Activated naive CD4-positive, alpha-beta T cell treated with anti-CD3 and anti-CD28 coated beads for 36 hours (primary cell): ENCODE data around the gene UBE2J1. TPM values are rescaled to one million over a fixed set of nuclear protein-coding genes. Genes with fewer than 3 reads are reported as not detected.
"Not testable (repeated sequence)": the region's sequence is repeated elsewhere in the genome, so short reads cannot be mapped to it uniquely, and the experiment has no call there.

Experiments
- CTCF ChIA-PET: fragments of 350-600 bp; sonication (Branson Sonifier 250); formaldehyde crosslinking; loops from one replicate; lab custom pipeline; 2021; ENCODE audit warnings: antibody characterized with exemption; lab: Charles Lee
- DNase-seq: peaks from one replicate; pipeline ENCODE4 v3.0.0-alpha.2; 2020
- H3K27ac Mint-ChIP-seq: one replicate; pipeline ENCODE4 v1.8.0; 2021; ENCODE audit warnings: mild to moderate bottlenecking, mixed read lengths
- H3K27me3 Mint-ChIP-seq: one replicate; pipeline ENCODE4 v1.8.0; 2021; ENCODE audit warnings: low read depth, mixed read lengths
- H3K36me3 Mint-ChIP-seq: one replicate; pipeline ENCODE4 v1.8.0; 2021; ENCODE audit warnings: low read depth, mixed read lengths
- H3K4me1 Mint-ChIP-seq: one replicate; pipeline ENCODE4 v1.8.0; 2021; ENCODE audit warnings: low read depth, mixed read lengths
- H3K4me3 Mint-ChIP-seq: one replicate; pipeline ENCODE4 v1.8.0; 2021; ENCODE audit warnings: mild to moderate bottlenecking, moderate library complexity, mixed read lengths
- H3K9me3 Mint-ChIP-seq: one replicate; pipeline ENCODE4 v1.8.0; 2021; ENCODE audit warnings: mixed read lengths
- intact Hi-C: fragments of 100-400 bp; cut with micrococcal nuclease; formaldehyde crosslinking; loops from one replicate; pipeline ENCODE4 v1.15.1; 2023
- total RNA-seq, 2 experiments: library from RNA; stranded (reverse); gene quantifications; one replicate each; pipeline ENCODE4 v1.2.3, GENCODE V29; 2021

UBE2J1 gene
- total RNA-seq, 2 experiments from 2014 or later: 10.8 to 10.9 TPM

GRCh38 chr6:89298680-89299465, 53.6 kb downstream of the UBE2J1 start:
- Mint-ChIP-seq H3K9me3 (peaks cover 2% of the 10 kb centered on the region), H3K27ac (peak overlapping the region; percentile 46), H3K36me3 (no peaks in the 10 kb centered on the region), H3K27me3 (no peaks in the 10 kb centered on the region), H3K4me1 (peaks cover 18% of the 10 kb centered on the region), H3K4me3 (no peak overlapping the region)
- CTCF ChIA-PET: interaction anchor here (1.1 to 1.2 kb wide), 2 partner anchors 13 to 51 kb away, joined by 3 to 4 read pairs; no protein-coding TSS in a partner anchor
- DNase-seq: peak; percentile 50
- intact Hi-C loops: loop anchor here (1.0 to 5.0 kb wide), 4 partner anchors 53 to 218 kb away; partner anchors contain the start of genes PNRC1, RRAGD and UBE2J1

GRCh38 chr6:89297695-89298351, 54.7 kb downstream of the UBE2J1 start:
- intact Hi-C loops: loop anchor here (1.0 to 5.0 kb wide), 4 partner anchors 54 to 217 kb away; partner anchors contain the start of genes PNRC1, RRAGD and UBE2J1
- CTCF ChIA-PET: interaction anchor here (0.9 to 1.2 kb wide), 3 partner anchors 12 to 315 kb away, joined by 3 to 4 read pairs (median 3); no protein-coding TSS in a partner anchor
- Mint-ChIP-seq H3K4me1 (peaks cover 18% of the 10 kb centered on the region), H3K4me3 (peak overlapping the region; percentile 7), H3K27ac (peak overlapping the region; percentile 46), H3K27me3 (no peaks in the 10 kb centered on the region), H3K9me3 (peaks cover 2% of the 10 kb centered on the region), H3K36me3 (no peaks in the 10 kb centered on the region)
- DNase-seq: peak; percentile 83

GRCh38 chr6:89295981-89296380, 56.5 kb downstream of the UBE2J1 start:
- CTCF ChIA-PET: no interaction called here
- Mint-ChIP-seq H3K27me3 (no peaks in the 10 kb centered on the region), H3K4me3 (no peak overlapping the region), H3K9me3 (peaks cover 2% of the 10 kb centered on the region), H3K4me1 (peaks cover 18% of the 10 kb centered on the region), H3K27ac (no peak overlapping the region), H3K36me3 (no peaks in the 10 kb centered on the region)
- intact Hi-C loops: loop anchor here (5.0 kb wide), 1 partner anchor 116 kb away; the partner anchor contains the start of gene RRAGD
- no peak for DNase-seq

GRCh38 chr6:89295116-89295515, 57.4 kb downstream of the UBE2J1 start:
- H3K4me1 Mint-ChIP-seq: peaks cover 18% of the 10 kb centered on the region
- CTCF ChIA-PET, H3K27me3 Mint-ChIP-seq, H3K36me3 Mint-ChIP-seq, DNase-seq, H3K27ac Mint-ChIP-seq, H3K9me3 Mint-ChIP-seq, H3K4me3 Mint-ChIP-seq: not testable (repeated sequence)
- intact Hi-C loops: loop anchor here (5.0 kb wide), 1 partner anchor 117 kb away; the partner anchor contains the start of gene RRAGD

GRCh38 chr6:89291256-89291819, 61.2 kb downstream of the UBE2J1 start:
- intact Hi-C loops: no loop called here
- H3K27ac Mint-ChIP-seq: no peak overlapping the region
- H3K27me3 Mint-ChIP-seq: no peaks in the 10 kb centered on the region
- DNase-seq: no peak
- CTCF ChIA-PET: no interaction called here
- no peak overlapping the region for H3K4me3 Mint-ChIP-seq
- H3K36me3 Mint-ChIP-seq: no peaks in the 10 kb centered on the region
- H3K9me3 Mint-ChIP-seq: peaks cover 2% of the 10 kb centered on the region
- H3K4me1 Mint-ChIP-seq: no peaks in the 10 kb centered on the region

GRCh38 chr6:89290401-89291155, 61.9 kb downstream of the UBE2J1 start:
- H3K4me3 Mint-ChIP-seq: no peak overlapping the region
- intact Hi-C loops: no loop called here
- CTCF ChIA-PET: no interaction called here

GRCh38 chr6:89289710-89290109, 62.8 kb downstream of the UBE2J1 start:
- intact Hi-C loops: no loop called here

More at GRCh38 chr6:89290401-89291155, 61.9 kb downstream of the UBE2J1 start:
- Mint-ChIP-seq H3K4me1 (no peaks in the 10 kb centered on the region), H3K9me3 (peaks cover 2% of the 10 kb centered on the region), H3K27me3 (no peaks in the 10 kb centered on the region), H3K27ac (no peak overlapping the region), H3K36me3 (no peaks in the 10 kb centered on the region)
- DNase-seq: no peak

GRCh38 chr6:89287351-89288028, 65.0 kb downstream of the UBE2J1 start:
- CTCF ChIA-PET: no interaction called here
- intact Hi-C loops: no loop called here

More at GRCh38 chr6:89289710-89290109, 62.8 kb downstream of the UBE2J1 start:
- Mint-ChIP-seq H3K9me3 (no peaks in the 10 kb centered on the region), H3K4me1 (no peaks in the 10 kb centered on the region), H3K4me3 (no peak overlapping the region), H3K36me3 (no peaks in the 10 kb centered on the region), H3K27ac (no peak overlapping the region), H3K27me3 (no peaks in the 10 kb centered on the region)
- CTCF ChIA-PET: no interaction called here
- DNase-seq: no peak

GRCh38 chr6:89286516-89286915, 66.0 kb downstream of the UBE2J1 start:
- Mint-ChIP-seq H3K4me1 (no peaks in the 10 kb centered on the region), H3K4me3 (no peak overlapping the region), H3K27me3 (no peaks in the 10 kb centered on the region), H3K36me3 (no peaks in the 10 kb centered on the region), H3K27ac (no peak overlapping the region), H3K9me3 (no peaks in the 10 kb centered on the region)
- CTCF ChIA-PET: interaction anchor here (0.6 kb wide), 1 partner anchor 385 kb away, joined by 3 read pairs; no protein-coding TSS in a partner anchor
- no peak for DNase-seq
- intact Hi-C loops: no loop called here

More at GRCh38 chr6:89287351-89288028, 65.0 kb downstream of the UBE2J1 start:
- H3K27me3 Mint-ChIP-seq: no peaks in the 10 kb centered on the region
- DNase-seq: no peak
- no peaks in the 10 kb centered on the region for H3K9me3 Mint-ChIP-seq
- H3K27ac Mint-ChIP-seq: no peak overlapping the region
- H3K4me1 Mint-ChIP-seq: no peaks in the 10 kb centered on the region
- no peak overlapping the region for H3K4me3 Mint-ChIP-seq
- H3K36me3 Mint-ChIP-seq: no peaks in the 10 kb centered on the region

GRCh38 chr6:89284963-89285735, 67.4 kb downstream of the UBE2J1 start:
- H3K27me3 Mint-ChIP-seq: no peaks in the 10 kb centered on the region
- no peak for DNase-seq
- H3K9me3 Mint-ChIP-seq: no peaks in the 10 kb centered on the region
- no peak overlapping the region for H3K4me3 Mint-ChIP-seq
- intact Hi-C loops: no loop called here
- H3K27ac Mint-ChIP-seq: no peak overlapping the region
- CTCF ChIA-PET: interaction anchor here (0.8 kb wide), 1 partner anchor 13 kb away, joined by 3 read pairs; no protein-coding TSS in a partner anchor
- H3K36me3 Mint-ChIP-seq: no peaks in the 10 kb centered on the region
- no peaks in the 10 kb centered on the region for H3K4me1 Mint-ChIP-seq

- H3K27ac Mint-ChIP-seq: no peak overlapping the region
- no peaks in the 10 kb centered on the region for H3K27me3 Mint-ChIP-seq
- DNase-seq: no peak
- H3K4me1 Mint-ChIP-seq: no peaks in the 10 kb centered on the region
- H3K36me3 Mint-ChIP-seq: no peaks in the 10 kb centered on the region
- no peaks in the 10 kb centered on the region for H3K9me3 Mint-ChIP-seq
- H3K4me3 Mint-ChIP-seq: no peak overlapping the region
- intact Hi-C loops: no loop called here
- CTCF ChIA-PET: interaction anchor here (0.5 to 1.5 kb wide), 2 partner anchors 66 to 83 kb away, joined by 4 to 5 read pairs; no protein-coding TSS in a partner anchor
Measured at GRCh38 chr6:89284081-89284480, 68.4 kb downstream of the UBE2J1 start.
